ENCODE results near the gene NOD1. TPM values are rescaled to one million over a fixed set of nuclear protein-coding genes. Genes with fewer than 3 reads are reported as not detected.
"Not testable (repeated sequence)": the region's sequence is repeated elsewhere in the genome, so short reads cannot be mapped to it uniquely, and the experiment has no call there.

Gene NOD1
- total RNA-seq, 5 donors from 2014 or later (not counting 1 experiment from before 2014, with no cell fraction given): 15.6 to 24.6 (median 19.4) TPM

- no peak overlapping the region for H3K27ac ChIP-seq (ENCODE audit: low read length)
- Mint-ChIP-seq H3K4me1 (peaks cover 0 to 6% (median 0%) of the 10 kb centered on the region in 3 donors), H3K27me3 (no peaks in the 10 kb centered on the region), H3K27ac (no peak overlapping the region), H3K9me3 (no peaks in the 10 kb centered on the region), H3K4me3 (no peak overlapping the region), H3K36me3 (no peaks in the 10 kb centered on the region)
- WGBS (ENCODE audit: insufficient coverage): 100% methylated on average over 1 of the region's 2 CpGs
- H3K4me1 ChIP-seq (ENCODE audit: control insufficient read depth in 1 of 2, extremely low read depth in 1 of 2, insufficient read depth in 2 of 2, low read length in 2 of 2): no peaks in the 10 kb centered on the region
- H3K4me3 ChIP-seq (ENCODE audit: control insufficient read depth in 1 of 2, extremely low read depth in 1 of 2, low read length in 1 of 2): no peak overlapping the region
- H3K9me3 ChIP-seq: no peaks in the 10 kb centered on the region
- H3K36me3 ChIP-seq (ENCODE audit: control insufficient read depth in 2 of 2, extremely low read depth in 1 of 2, insufficient read depth in 1 of 2, low read length in 1 of 2): no peaks in the 10 kb centered on the region
- H3K27me3 ChIP-seq (replicated peaks in 1 of 2; ENCODE audit: control insufficient read depth in 2 of 2, extremely low read depth in 1 of 2, insufficient read depth in 2 of 2, low read length in 1 of 2): no peaks in the 10 kb centered on the region
- DNase-seq: no peak
- ATAC-seq (replicated peaks in 1 of 4): no peak
- ChIA-PET CTCF (interaction anchor here (0.6 to 0.7 kb wide), 3 partner anchors 106 to 234 kb away, joined by 3 to 4 read pairs (median 3); no protein-coding TSS in a partner anchor), POLR2A (no interaction called here)
These were observed 35.2 kb upstream of the NOD1 start for GRCh38 chr7:30513762-30514161.

- ChIA-PET POLR2A (interaction anchor here in 1 of 2 donors (0.5 kb wide), 1 partner anchor 479 kb away, joined by 6 read pairs; no protein-coding TSS in a partner anchor), CTCF (interaction anchor here (0.6 to 2.3 kb wide), 4 partner anchors 10 to 228 kb away, joined by 3 to 8 read pairs (median 4); no protein-coding TSS in a partner anchor)
- no peak for DNase-seq
- Histone ChIP-seq H3K27me3 (replicated peaks in 1 of 2; ENCODE audit: control insufficient read depth in 2 of 2, extremely low read depth in 1 of 2, insufficient read depth in 2 of 2, low read length in 1 of 2) (no peaks in the 10 kb centered on the region), H3K9me3 (no peaks in the 10 kb centered on the region), H3K4me3 (ENCODE audit: control insufficient read depth in 1 of 2, extremely low read depth in 1 of 2, low read length in 1 of 2) (no peak overlapping the region), H3K27ac (ENCODE audit: low read length) (no peak overlapping the region), H3K4me1 (ENCODE audit: control insufficient read depth in 1 of 2, extremely low read depth in 1 of 2, insufficient read depth in 2 of 2, low read length in 2 of 2) (no peaks in the 10 kb centered on the region), H3K36me3 (ENCODE audit: control insufficient read depth in 2 of 2, extremely low read depth in 1 of 2, insufficient read depth in 1 of 2, low read length in 1 of 2) (no peaks in the 10 kb centered on the region)
- no peaks in the 10 kb centered on the region for H3K9me3 Mint-ChIP-seq
- H3K4me1 Mint-ChIP-seq: peaks cover 0 to 6% (median 0%) of the 10 kb centered on the region in 3 donors
- 100% methylated on average over 1 of the region's 1 CpG for WGBS (ENCODE audit: insufficient coverage)
- H3K27me3 Mint-ChIP-seq: no peaks in the 10 kb centered on the region
- no peak overlapping the region for H3K27ac Mint-ChIP-seq
- no peak for ATAC-seq (replicated peaks in 1 of 4)
- H3K36me3 Mint-ChIP-seq: no peaks in the 10 kb centered on the region
- no peak overlapping the region for H3K4me3 Mint-ChIP-seq
These were observed 33.5 kb upstream of the NOD1 start for GRCh38 chr7:30511973-30512662.

GRCh38 chr7:30511494-30511893 is 32.9 kb upstream of the NOD1 start:
- H3K4me1 Mint-ChIP-seq: peaks cover 0 to 6% (median 0%) of the 10 kb centered on the region in 3 donors
- no peak overlapping the region for H3K27ac Mint-ChIP-seq
- no peak for DNase-seq
- ChIA-PET CTCF (interaction anchor here (0.6 to 2.3 kb wide), 8 partner anchors 9 to 438 kb away, joined by 3 to 8 read pairs (median 4); no protein-coding TSS in a partner anchor), POLR2A (interaction anchor here in 1 of 2 donors (0.5 to 0.7 kb wide), 2 partner anchors 237 to 478 kb away, joined by 3 to 6 read pairs; no protein-coding TSS in a partner anchor)
- ATAC-seq (replicated peaks in 1 of 4): no peak
- H3K27me3 Mint-ChIP-seq: no peaks in the 10 kb centered on the region
- no peaks in the 10 kb centered on the region for H3K4me1 ChIP-seq (ENCODE audit: control insufficient read depth in 1 of 2, extremely low read depth in 1 of 2, insufficient read depth in 2 of 2, low read length in 2 of 2)
- no peak overlapping the region for H3K4me3 ChIP-seq (ENCODE audit: control insufficient read depth in 1 of 2, extremely low read depth in 1 of 2, low read length in 1 of 2)
- H3K4me3 Mint-ChIP-seq: no peak overlapping the region
- H3K36me3 Mint-ChIP-seq: no peaks in the 10 kb centered on the region
- H3K9me3 ChIP-seq: no peaks in the 10 kb centered on the region
- no peaks in the 10 kb centered on the region for H3K9me3 Mint-ChIP-seq
- no peaks in the 10 kb centered on the region for H3K27me3 ChIP-seq (replicated peaks in 1 of 2; ENCODE audit: control insufficient read depth in 2 of 2, extremely low read depth in 1 of 2, insufficient read depth in 2 of 2, low read length in 1 of 2)
- WGBS (ENCODE audit: insufficient coverage): no CpG with 5 or more reads among the region's 2 CpGs
- H3K36me3 ChIP-seq (ENCODE audit: control insufficient read depth in 2 of 2, extremely low read depth in 1 of 2, insufficient read depth in 1 of 2, low read length in 1 of 2): no peaks in the 10 kb centered on the region
- H3K27ac ChIP-seq (ENCODE audit: low read length): no peak overlapping the region

- no peaks in the 10 kb centered on the region for H3K36me3 ChIP-seq (ENCODE audit: control insufficient read depth in 2 of 2, extremely low read depth in 1 of 2, insufficient read depth in 1 of 2, low read length in 1 of 2)
- DNase-seq (peak in 20 of 35 experiments; percentile 2 to 52 (median 18)), ATAC-seq (replicated peaks in 1 of 4) (peak; percentile 52 to 62 (median 60))
- no peaks in the 10 kb centered on the region for H3K9me3 ChIP-seq
- 100% methylated on average over 1 of the region's 4 CpGs for WGBS (ENCODE audit: insufficient coverage)
- CTCF ChIA-PET: interaction anchor here (0.9 to 2.3 kb wide), 10 partner anchors 8 to 235 kb away, joined by 3 to 8 read pairs (median 4); partner anchors contain the start of gene NOD1 (in 1 of the 2)
- POLR2A ChIA-PET: no interaction called here
- no peaks in the 10 kb centered on the region for H3K27me3 ChIP-seq (replicated peaks in 1 of 2; ENCODE audit: control insufficient read depth in 2 of 2, extremely low read depth in 1 of 2, insufficient read depth in 2 of 2, low read length in 1 of 2)
- peaks cover 5 to 11% (median 6%) of the 10 kb centered on the region in 3 donors for H3K4me1 Mint-ChIP-seq
- no peaks in the 10 kb centered on the region for H3K9me3 Mint-ChIP-seq
- no peaks in the 10 kb centered on the region for H3K36me3 Mint-ChIP-seq
- no peaks in the 10 kb centered on the region for H3K4me1 ChIP-seq (ENCODE audit: control insufficient read depth in 1 of 2, extremely low read depth in 1 of 2, insufficient read depth in 2 of 2, low read length in 2 of 2)
- no peak overlapping the region for H3K4me3 Mint-ChIP-seq
- no peak overlapping the region for H3K4me3 ChIP-seq (ENCODE audit: control insufficient read depth in 1 of 2, extremely low read depth in 1 of 2, low read length in 1 of 2)
- no peaks in the 10 kb centered on the region for H3K27me3 Mint-ChIP-seq
- H3K27ac Mint-ChIP-seq: no peak overlapping the region
- no peak overlapping the region for H3K27ac ChIP-seq (ENCODE audit: low read length)
These were observed 31.8 kb upstream of the NOD1 start for GRCh38 chr7:30510124-30511075.

- WGBS (ENCODE audit: insufficient coverage): no CpG with 5 or more reads among the region's 9 CpGs
- H3K9me3 ChIP-seq; H3K27me3 ChIP-seq (replicated peaks in 1 of 2; ENCODE audit: control insufficient read depth in 2 of 2, extremely low read depth in 1 of 2, insufficient read depth in 2 of 2, low read length in 1 of 2); H3K4me1 ChIP-seq (ENCODE audit: control insufficient read depth in 1 of 2, extremely low read depth in 1 of 2, insufficient read depth in 2 of 2, low read length in 2 of 2); H3K36me3 ChIP-seq (ENCODE audit: control insufficient read depth in 2 of 2, extremely low read depth in 1 of 2, insufficient read depth in 1 of 2, low read length in 1 of 2); H3K4me3 ChIP-seq (ENCODE audit: control insufficient read depth in 1 of 2, extremely low read depth in 1 of 2, low read length in 1 of 2); H3K27me3 Mint-ChIP-seq; ATAC-seq (replicated peaks in 1 of 4); H3K4me3 Mint-ChIP-seq; DNase-seq; H3K27ac Mint-ChIP-seq; POLR2A ChIA-PET; H3K27ac ChIP-seq (ENCODE audit: low read length); H3K36me3 Mint-ChIP-seq; H3K9me3 Mint-ChIP-seq: not testable (repeated sequence)
- CTCF ChIA-PET: interaction anchor here (1.3 to 1.5 kb wide), 4 partner anchors 31 to 233 kb away, joined by 3 to 7 read pairs (median 4); partner anchors contain the start of gene NOD1 (in 1 of the 2)
- peaks cover 8 to 19% (median 9%) of the 10 kb centered on the region in 3 donors for H3K4me1 Mint-ChIP-seq
These were observed 30.7 kb upstream of the NOD1 start for GRCh38 chr7:30509171-30509857.
